ENCODE results near the gene CELSR3.
A peak's percentile ranks its signal among the peaks of the same experiment; 100 is the strongest.

CELSR3 gene

DNA sequence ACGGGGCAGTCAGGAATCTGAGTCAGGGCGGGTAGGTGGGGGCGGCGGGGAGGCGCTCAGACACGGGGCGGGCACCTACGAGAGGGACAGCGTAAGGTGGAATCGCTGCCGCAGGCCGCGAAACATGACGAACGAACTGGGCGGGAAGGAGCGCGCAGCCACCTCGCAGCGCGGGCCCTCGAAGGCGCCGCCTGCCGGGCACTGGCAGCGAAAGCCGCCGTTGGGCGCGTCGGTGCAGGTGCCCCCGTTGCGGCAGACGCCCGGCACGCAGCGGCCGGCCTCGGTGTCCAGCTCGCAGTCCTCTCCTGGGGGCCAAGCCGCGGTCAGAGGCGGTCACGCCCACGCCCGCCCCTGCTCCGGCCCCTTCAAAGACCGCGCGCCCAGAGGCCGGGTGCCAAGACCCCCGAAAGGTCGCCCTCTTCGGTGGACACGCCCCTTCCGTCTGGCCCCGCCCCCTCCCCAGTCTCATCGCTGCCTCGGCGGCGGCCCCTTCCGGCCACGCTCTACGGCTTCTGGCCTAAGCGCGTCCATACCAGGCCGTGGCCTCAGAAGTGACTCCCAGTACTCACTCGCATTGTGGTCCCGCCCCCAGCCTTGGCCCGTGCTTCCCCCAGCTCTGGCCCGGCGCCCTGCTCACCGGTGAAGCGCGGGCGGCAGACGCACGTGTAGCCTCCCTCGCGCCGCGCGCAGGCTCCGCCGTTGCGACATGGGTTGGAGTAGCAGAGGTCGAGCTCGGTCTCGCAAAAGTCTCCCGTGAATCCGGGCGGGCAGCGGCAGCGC, 6.4 kb downstream of the CELSR3 start:
- TF ChIP-seq FOXM1 (IDR thresholded peaks at IDR 0.05; ENCODE audit: borderline replicate concordance, low read depth) (no peak), TAF1 (IDR thresholded peaks at IDR 0.05; ENCODE audit: low read depth) (no peak; the same call in 1 of the 2 replicates), EP300 (IDR thresholded peaks at IDR 0.05; ENCODE audit: borderline replicate concordance) (peak; percentile 6; the same call in 1 of the 2 replicates), CEBPB (IDR thresholded peaks at IDR 0.05) (no peak), TCF12 (IDR thresholded peaks at IDR 0.05; ENCODE audit: low read depth) (no peak; the same call in 1 of the 2 replicates), CREB1 (IDR thresholded peaks at IDR 0.05; ENCODE audit: low read depth) (no peak), EGR1 (IDR thresholded peaks at IDR 0.05) (peak; percentile 19; the same call in 1 of the 2 replicates), NFIC (IDR thresholded peaks at IDR 0.05) (no peak), TEAD4 (IDR thresholded peaks at IDR 0.05) (no peak), RAD21 (IDR thresholded peaks at IDR 0.05; ENCODE audit: low read depth) (peak; percentile 38; the same call in 1 of the 2 replicates), ZBTB7A (IDR thresholded peaks at IDR 0.05; ENCODE audit: low read depth) (no peak; the same call in 1 of the 2 replicates), YY1 (IDR thresholded peaks at IDR 0.05; ENCODE audit: low read depth) (peak; percentile 44; the same call in 1 of the 2 replicates)
- TF ChIP-seq, protein P1, sequence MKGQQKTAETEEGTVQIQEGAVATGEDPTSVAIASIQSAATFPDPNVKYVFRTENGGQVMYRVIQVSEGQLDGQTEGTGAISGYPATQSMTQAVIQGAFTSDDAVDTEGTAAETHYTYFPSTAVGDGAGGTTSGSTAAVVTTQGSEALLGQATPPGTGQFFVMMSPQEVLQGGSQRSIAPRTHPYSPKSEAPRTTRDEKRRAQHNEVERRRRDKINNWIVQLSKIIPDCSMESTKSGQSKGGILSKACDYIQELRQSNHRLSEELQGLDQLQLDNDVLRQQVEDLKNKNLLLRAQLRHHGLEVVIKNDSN (IDR thresholded peaks at IDR 0.05), result no peak
- TF ChIP-seq, protein P2, sequence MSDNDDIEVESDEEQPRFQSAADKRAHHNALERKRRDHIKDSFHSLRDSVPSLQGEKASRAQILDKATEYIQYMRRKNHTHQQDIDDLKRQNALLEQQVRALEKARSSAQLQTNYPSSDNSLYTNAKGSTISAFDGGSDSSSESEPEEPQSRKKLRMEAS (IDR thresholded peaks at IDR 0.05), result peak; percentile 93
- TF ChIP-seq, protein P3, sequence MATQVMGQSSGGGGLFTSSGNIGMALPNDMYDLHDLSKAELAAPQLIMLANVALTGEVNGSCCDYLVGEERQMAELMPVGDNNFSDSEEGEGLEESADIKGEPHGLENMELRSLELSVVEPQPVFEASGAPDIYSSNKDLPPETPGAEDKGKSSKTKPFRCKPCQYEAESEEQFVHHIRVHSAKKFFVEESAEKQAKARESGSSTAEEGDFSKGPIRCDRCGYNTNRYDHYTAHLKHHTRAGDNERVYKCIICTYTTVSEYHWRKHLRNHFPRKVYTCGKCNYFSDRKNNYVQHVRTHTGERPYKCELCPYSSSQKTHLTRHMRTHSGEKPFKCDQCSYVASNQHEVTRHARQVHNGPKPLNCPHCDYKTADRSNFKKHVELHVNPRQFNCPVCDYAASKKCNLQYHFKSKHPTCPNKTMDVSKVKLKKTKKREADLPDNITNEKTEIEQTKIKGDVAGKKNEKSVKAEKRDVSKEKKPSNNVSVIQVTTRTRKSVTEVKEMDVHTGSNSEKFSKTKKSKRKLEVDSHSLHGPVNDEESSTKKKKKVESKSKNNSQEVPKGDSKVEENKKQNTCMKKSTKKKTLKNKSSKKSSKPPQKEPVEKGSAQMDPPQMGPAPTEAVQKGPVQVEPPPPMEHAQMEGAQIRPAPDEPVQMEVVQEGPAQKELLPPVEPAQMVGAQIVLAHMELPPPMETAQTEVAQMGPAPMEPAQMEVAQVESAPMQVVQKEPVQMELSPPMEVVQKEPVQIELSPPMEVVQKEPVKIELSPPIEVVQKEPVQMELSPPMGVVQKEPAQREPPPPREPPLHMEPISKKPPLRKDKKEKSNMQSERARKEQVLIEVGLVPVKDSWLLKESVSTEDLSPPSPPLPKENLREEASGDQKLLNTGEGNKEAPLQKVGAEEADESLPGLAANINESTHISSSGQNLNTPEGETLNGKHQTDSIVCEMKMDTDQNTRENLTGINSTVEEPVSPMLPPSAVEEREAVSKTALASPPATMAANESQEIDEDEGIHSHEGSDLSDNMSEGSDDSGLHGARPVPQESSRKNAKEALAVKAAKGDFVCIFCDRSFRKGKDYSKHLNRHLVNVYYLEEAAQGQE (IDR thresholded peaks at IDR 0.05; ENCODE audit: low read depth), result no peak

DNA sequence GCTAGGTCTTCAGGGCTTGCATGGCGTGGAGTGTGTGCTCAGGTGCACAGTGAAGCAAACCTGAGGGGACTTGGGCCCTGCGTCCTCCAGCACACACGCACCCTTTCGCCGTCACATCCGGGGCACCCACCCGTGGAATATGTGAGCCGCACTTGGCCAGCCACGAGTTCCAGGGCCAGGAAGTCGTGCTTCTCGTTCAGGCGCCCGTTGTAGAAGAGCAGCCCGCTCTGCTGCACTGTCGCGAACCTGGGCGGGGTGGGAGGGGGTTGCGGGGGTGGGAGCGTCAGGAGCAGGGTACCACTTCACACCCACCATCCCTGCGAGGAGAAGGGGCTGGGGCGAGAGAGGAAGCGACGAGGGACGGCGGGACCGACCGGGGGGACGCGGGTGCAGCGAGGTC, 7.1 kb downstream of the CELSR3 start:
- TF ChIP-seq NFIC (IDR thresholded peaks at IDR 0.05), result no peak
- TF ChIP-seq TAF1 (IDR thresholded peaks at IDR 0.05; ENCODE audit: low read depth), result no peak
- no peak for TF ChIP-seq ZBTB7A (IDR thresholded peaks at IDR 0.05; ENCODE audit: low read depth)
- no peak for TF ChIP-seq TEAD4 (IDR thresholded peaks at IDR 0.05)
- no peak for TF ChIP-seq EGR1 (IDR thresholded peaks at IDR 0.05)
- no peak for TF ChIP-seq CREB1 (IDR thresholded peaks at IDR 0.05; ENCODE audit: low read depth)
- TF ChIP-seq, protein P1 (IDR thresholded peaks at IDR 0.05), result no peak
- TF ChIP-seq, protein P2 (IDR thresholded peaks at IDR 0.05), result no peak
- TF ChIP-seq CEBPB (IDR thresholded peaks at IDR 0.05), result no peak
- TF ChIP-seq, protein P3 (IDR thresholded peaks at IDR 0.05; ENCODE audit: low read depth), result no peak
- no peak for TF ChIP-seq FOXM1 (IDR thresholded peaks at IDR 0.05; ENCODE audit: borderline replicate concordance, low read depth)

DNA sequence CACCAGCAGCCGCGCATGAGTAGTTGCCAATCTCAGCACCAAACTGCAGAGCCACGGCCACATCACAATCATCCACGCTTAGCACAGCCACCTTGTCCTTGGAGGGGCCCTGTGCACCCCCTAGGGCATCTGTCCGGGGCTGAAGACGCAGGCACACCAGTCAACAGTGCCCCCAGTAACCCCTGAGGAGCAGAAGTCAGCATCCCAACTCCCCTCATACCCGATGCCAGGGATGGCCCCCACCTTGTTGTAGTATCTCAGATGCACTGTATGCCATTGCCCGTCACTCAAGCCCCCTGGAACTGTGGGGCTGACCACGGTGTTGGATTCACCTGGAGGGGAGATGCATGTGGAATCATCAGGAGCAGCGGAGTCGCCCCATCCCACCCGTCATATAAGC, 7.6 kb downstream of the CELSR3 start:
- TF ChIP-seq CREB1 (IDR thresholded peaks at IDR 0.05; ENCODE audit: low read depth), result no peak
- no peak for TF ChIP-seq TAF1 (IDR thresholded peaks at IDR 0.05; ENCODE audit: low read depth)
- no peak for TF ChIP-seq TCF12 (IDR thresholded peaks at IDR 0.05; ENCODE audit: low read depth)
- no peak for TF ChIP-seq CEBPB (IDR thresholded peaks at IDR 0.05)
- TF ChIP-seq, protein P1 (IDR thresholded peaks at IDR 0.05), result no peak
- TF ChIP-seq YY1 (IDR thresholded peaks at IDR 0.05; ENCODE audit: low read depth), result no peak
- TF ChIP-seq TEAD4 (IDR thresholded peaks at IDR 0.05), result no peak
- no peak for TF ChIP-seq NFIC (IDR thresholded peaks at IDR 0.05)
- TF ChIP-seq RAD21 (IDR thresholded peaks at IDR 0.05; ENCODE audit: low read depth), result no peak
- TF ChIP-seq, protein P3 (IDR thresholded peaks at IDR 0.05; ENCODE audit: low read depth), result no peak
- TF ChIP-seq, protein P2 (IDR thresholded peaks at IDR 0.05), result no peak
- no peak for TF ChIP-seq ZBTB7A (IDR thresholded peaks at IDR 0.05; ENCODE audit: low read depth)
- no peak for TF ChIP-seq FOXM1 (IDR thresholded peaks at IDR 0.05; ENCODE audit: borderline replicate concordance, low read depth)
